Mesenchymal stem cell (in vitro differentiated cells and primary cell): ENCODE results near the gene NKX1-2.

Experiments
- DNase-seq: peaks from one replicate; pipeline ENCODE4 v3.0.0-alpha.2; 2013
- H2AFZ ChIP-seq: one replicate; pipeline ENCODE4 v1.6.1; 2013; ENCODE audit warnings: low read depth, mild to moderate bottlenecking, control low read depth, inconsistent platforms, low read length, moderate library complexity
- H2AK5ac ChIP-seq: 2 replicates; pipeline ENCODE4 v1.6.1; 2013; ENCODE audit warnings: low read length, moderate library complexity, mild to moderate bottlenecking, inconsistent platforms; ENCODE audit not compliant: severe bottlenecking
- H2BK120ac ChIP-seq: one replicate; pipeline ENCODE4 v1.6.1; 2013; ENCODE audit warnings: low read depth, mild to moderate bottlenecking, inconsistent platforms, low read length, moderate library complexity
- H2BK12ac ChIP-seq, 2 experiments: one replicate each; pipeline ENCODE4 v1.6.1; 2013; ENCODE audit warnings: inconsistent platforms in 2 of 2, low read length in 2 of 2, mild to moderate bottlenecking in 2 of 2, moderate library complexity in 2 of 2, control low read depth in 1 of 2
- H2BK15ac ChIP-seq: one replicate; pipeline ENCODE4 v1.6.1; 2013; ENCODE audit warnings: mild to moderate bottlenecking, low read depth, inconsistent platforms; ENCODE audit not compliant: poor library complexity, severe bottlenecking
- H2BK5ac ChIP-seq: 2 replicates; pipeline ENCODE4 v1.6.1; 2013; ENCODE audit warnings: low read depth, mild to moderate bottlenecking, low read length, control low read depth, inconsistent platforms; ENCODE audit not compliant: poor library complexity, severe bottlenecking
- H3K14ac ChIP-seq, 2 experiments: one replicate each; pipeline ENCODE4 v1.6.1; 2013; ENCODE audit warnings: inconsistent platforms in 2 of 2, low read length in 2 of 2, control low read depth in 1 of 2, mild to moderate bottlenecking in 1 of 2, moderate library complexity in 1 of 2
- H3K18ac ChIP-seq, 2 experiments: one replicate each; pipeline ENCODE4 v1.6.1; 2013; ENCODE audit warnings: inconsistent platforms in 2 of 2, low read length in 2 of 2, control low read depth in 1 of 2, low read depth in 1 of 2, mild to moderate bottlenecking in 1 of 2
- H3K23ac ChIP-seq, 2 experiments: one replicate each; pipeline ENCODE4 v1.6.1; 2013; ENCODE audit warnings: inconsistent platforms in 2 of 2, low read length in 2 of 2, mild to moderate bottlenecking in 2 of 2, moderate library complexity in 2 of 2, control low read depth in 1 of 2
- H3K27ac ChIP-seq: 2 replicates; pipeline ENCODE4 v1.5.1; 2013; ENCODE audit warnings: mild to moderate bottlenecking, moderate library complexity, low read length, control low read depth, inconsistent platforms; ENCODE audit not compliant: poor library complexity, severe bottlenecking
- H3K27me3 ChIP-seq, 2 experiments: 2 replicates each; pipeline versions ENCODE4 v1.6.1 to v1.7.0; 2013; ENCODE audit warnings: low read length in 2 of 2, mild to moderate bottlenecking in 2 of 2, moderate library complexity in 2 of 2, control low read depth in 1 of 2, inconsistent platforms in 1 of 2; ENCODE audit not compliant: control insufficient read depth in 1 of 2, insufficient read depth in 1 of 2
- H3K36me3 ChIP-seq, 2 experiments: 2 replicates each; pipeline versions ENCODE4 v1.6.1 to v1.7.0; 2013; ENCODE audit warnings: low read length in 2 of 2, control low read depth in 1 of 2, inconsistent platforms in 1 of 2, low read depth in 1 of 2, mild to moderate bottlenecking in 1 of 2; ENCODE audit not compliant: insufficient read depth in 2 of 2, control insufficient read depth in 1 of 2
- H3K4ac ChIP-seq, 2 experiments: one replicate each; pipeline ENCODE4 v1.6.1; 2013; ENCODE audit warnings: inconsistent platforms in 2 of 2, low read length in 2 of 2, mild to moderate bottlenecking in 2 of 2, moderate library complexity in 2 of 2, control low read depth in 1 of 2, low read depth in 1 of 2
- H3K4me1 ChIP-seq: 2 replicates; pipeline ENCODE4 v1.6.1; 2013; ENCODE audit warnings: low read depth, low read length, control low read depth; ENCODE audit not compliant: control insufficient read depth, insufficient read depth
- H3K4me2 ChIP-seq: 2 replicates; pipeline ENCODE4 v1.6.1; 2013; ENCODE audit warnings: low read length, mild to moderate bottlenecking, inconsistent platforms; ENCODE audit not compliant: poor library complexity, severe bottlenecking
- H3K4me3 ChIP-seq, 2 experiments: 2 replicates each; pipeline versions ENCODE4 v1.5.1 to v1.7.0; 2013; ENCODE audit warnings: low read length in 2 of 2, mild to moderate bottlenecking in 2 of 2, control low read depth in 1 of 2, low read depth in 1 of 2; ENCODE audit not compliant: insufficient read depth in 1 of 2
- H3K79me1 ChIP-seq: replicated peaks from 2 replicates; pipeline ENCODE4 v1.6.1; 2013; ENCODE audit warnings: mild to moderate bottlenecking, control low read depth, low read length, inconsistent platforms; ENCODE audit not compliant: poor library complexity, severe bottlenecking
- H3K9ac ChIP-seq: 2 replicates; pipeline ENCODE4 v1.7.0; 2013; ENCODE audit warnings: mild to moderate bottlenecking, low read length, moderate library complexity
- H3K9me3 ChIP-seq: 2 replicates; pipeline ENCODE4 v1.7.0; 2013; ENCODE audit warnings: mild to moderate bottlenecking, low read length; ENCODE audit not compliant: control insufficient read depth
- H4K8ac ChIP-seq: one replicate; pipeline ENCODE4 v1.6.1; 2013; ENCODE audit warnings: inconsistent platforms, mild to moderate bottlenecking, low read length, moderate library complexity
- H4K91ac ChIP-seq: one replicate; pipeline ENCODE4 v1.6.1; 2013; ENCODE audit warnings: mild to moderate bottlenecking, low read length, inconsistent platforms
- WGBS: methylation state at CpG from one replicate; pipeline ENCODE4 v1.1.7; 2013; ENCODE audit warnings: mixed read lengths; 5-methylcytosine and 5-hydroxymethylcytosine counted together

Gene NKX1-2

GRCh38 chr10:124416733-124417132, 33.1 kb downstream of the NKX1-2 start:
- peak overlapping the region in 1 of 2 experiments; percentile 89 for H3K4me3 ChIP-seq
- no peak overlapping the region for H3K27ac ChIP-seq
- peaks cover 3% of the 10 kb centered on the region for H3K4me1 ChIP-seq
- peaks cover 5% of the 10 kb centered on the region for H3K79me1 ChIP-seq
- no peak overlapping the region for H3K23ac ChIP-seq
- no peak overlapping the region for H3K18ac ChIP-seq
- WGBS = 100% methylated on average over 4 of the region's 6 CpGs
- H2BK12ac ChIP-seq = no peak overlapping the region
- H3K9ac ChIP-seq = peak overlapping the region; percentile 92
- H3K36me3 ChIP-seq = peaks cover 0 to 6% of the 10 kb centered on the region in 2 experiments
- H4K91ac ChIP-seq = no peak overlapping the region
- no peak overlapping the region for H2BK15ac ChIP-seq
- H3K14ac ChIP-seq = no peak overlapping the region
- peaks cover 8 to 19% of the 10 kb centered on the region in 2 experiments for H3K27me3 ChIP-seq
- H4K8ac ChIP-seq = no peak overlapping the region
- H2BK120ac ChIP-seq = no peak overlapping the region
- H3K9me3 ChIP-seq = no peaks in the 10 kb centered on the region
- no peak for DNase-seq
- no peak overlapping the region for H3K4ac ChIP-seq
- no peak overlapping the region for H2AK5ac ChIP-seq
- no peak overlapping the region for H2BK5ac ChIP-seq
- H2AFZ ChIP-seq = no peak overlapping the region
- no peak overlapping the region for H3K4me2 ChIP-seq

- H4K8ac ChIP-seq = no peak overlapping the region
- peaks cover 6 to 19% of the 10 kb centered on the region in 2 experiments for H3K36me3 ChIP-seq
- no peak overlapping the region for H3K14ac ChIP-seq
- WGBS = 90% methylated on average over 1 of the region's 2 CpGs
- no peak overlapping the region for H3K4ac ChIP-seq
- H3K4me1 ChIP-seq = peaks cover 3% of the 10 kb centered on the region
- no peak overlapping the region for H2BK12ac ChIP-seq
- H3K27ac ChIP-seq = no peak overlapping the region
- no peak overlapping the region for H4K91ac ChIP-seq
- H3K27me3 ChIP-seq = peaks cover under 1 to 3% of the 10 kb centered on the region in 2 experiments
- H3K9ac ChIP-seq = peak overlapping the region; percentile 10
- H2AK5ac ChIP-seq = no peak overlapping the region
- H3K4me3 ChIP-seq = peak overlapping the region in 1 of 2 experiments; percentile 30
- no peak overlapping the region for H3K4me2 ChIP-seq
- no peaks in the 10 kb centered on the region for H3K9me3 ChIP-seq
- no peak overlapping the region for H2BK120ac ChIP-seq
- H2BK5ac ChIP-seq = no peak overlapping the region
- no peak overlapping the region for H2BK15ac ChIP-seq
- H3K79me1 ChIP-seq = peaks cover 7% of the 10 kb centered on the region
- no peak overlapping the region for H2AFZ ChIP-seq
- H3K23ac ChIP-seq = no peak overlapping the region
- no peak for DNase-seq
- no peak overlapping the region for H3K18ac ChIP-seq
These were observed 34.6 kb downstream of the NKX1-2 start for GRCh38 chr10:124415210-124415609.

- Histone ChIP-seq H3K9me3 (no peaks in the 10 kb centered on the region), H2BK15ac (no peak overlapping the region)
These were observed 35.8 kb downstream of the NKX1-2 start for GRCh38 chr10:124414076-124414475.

GRCh38 chr10:124409696-124410095, 40.1 kb downstream of the NKX1-2 start:
- H3K27ac ChIP-seq = no peak overlapping the region
- H3K18ac ChIP-seq = no peak overlapping the region
- H3K4me1 ChIP-seq = no peaks in the 10 kb centered on the region
- no peak overlapping the region for H3K4me3 ChIP-seq
- peaks cover 11% of the 10 kb centered on the region for H3K79me1 ChIP-seq
- H2AK5ac ChIP-seq = no peak overlapping the region
- no peak overlapping the region for H3K9ac ChIP-seq
- H2BK15ac ChIP-seq = no peak overlapping the region
- H4K8ac ChIP-seq = no peak overlapping the region
- H2BK12ac ChIP-seq = no peak overlapping the region
- H2BK120ac ChIP-seq = no peak overlapping the region
- no peak overlapping the region for H3K4ac ChIP-seq
- H4K91ac ChIP-seq = no peak overlapping the region
- H3K36me3 ChIP-seq = peaks cover 16 to 71% of the 10 kb centered on the region in 2 experiments
- no peak overlapping the region for H3K4me2 ChIP-seq
- H3K23ac ChIP-seq = no peak overlapping the region
- H3K14ac ChIP-seq = no peak overlapping the region
- H3K27me3 ChIP-seq = no peaks in the 10 kb centered on the region
- no peak overlapping the region for H2AFZ ChIP-seq
- H2BK5ac ChIP-seq = no peak overlapping the region
- no peaks in the 10 kb centered on the region for H3K9me3 ChIP-seq
- DNase-seq = no peak

More at GRCh38 chr10:124414076-124414475, 35.8 kb downstream of the NKX1-2 start:
- no peak overlapping the region for H3K14ac ChIP-seq
- H3K23ac ChIP-seq = no peak overlapping the region
- no peak overlapping the region for H2BK5ac ChIP-seq
- H3K4me1 ChIP-seq = peaks cover under 1% of the 10 kb centered on the region
- no peak overlapping the region for H3K9ac ChIP-seq
- H2AK5ac ChIP-seq = no peak overlapping the region
- H2BK120ac ChIP-seq = no peak overlapping the region
- no peak overlapping the region for H2BK12ac ChIP-seq
- no peak overlapping the region for H3K18ac ChIP-seq
- H4K8ac ChIP-seq = no peak overlapping the region
- WGBS = 93% methylated on average over 4 of the region's 4 CpGs
- DNase-seq = no peak
- peaks cover 7% of the 10 kb centered on the region for H3K79me1 ChIP-seq
- H3K4me3 ChIP-seq = no peak overlapping the region
- H3K4me2 ChIP-seq = no peak overlapping the region
- H3K27ac ChIP-seq = no peak overlapping the region
- H4K91ac ChIP-seq = no peak overlapping the region
- H3K27me3 ChIP-seq = no peaks in the 10 kb centered on the region
- H2AFZ ChIP-seq = no peak overlapping the region
- H3K4ac ChIP-seq = no peak overlapping the region
- H3K36me3 ChIP-seq = peaks cover 9 to 30% of the 10 kb centered on the region in 2 experiments
